Hepatocyte (in vitro differentiated cells): Measurements from ENCODE around the gene ALDH1A1. TPM values are rescaled to one million over a fixed set of nuclear protein-coding genes. Genes with fewer than 3 reads are reported as not detected.
"Not testable (repeated sequence)": the region's sequence is repeated elsewhere in the genome, so short reads cannot be mapped to it uniquely, and the experiment has no call there.

Experiments
- DNase-seq: peaks from one replicate; pipeline ENCODE4 v3.0.0-alpha.2; 2016; ENCODE audit warnings: low spot score
- H2AFZ ChIP-seq: fragments of 200-600 bp; sonication (generic); 2 replicates; pipeline ENCODE4 v1.6.0; 2016; ENCODE audit warnings: antibody characterized with exemption, mild to moderate bottlenecking
- H3K27ac ChIP-seq: fragments of 200-600 bp; sonication (generic); 2 replicates; pipeline ENCODE4 v1.5.1; 2016; ENCODE audit warnings: mild to moderate bottlenecking
- H3K27me3 ChIP-seq: fragments of 200-600 bp; sonication (generic); 2 replicates; pipeline ENCODE4 v1.6.1; 2016
- H3K36me3 ChIP-seq: fragments of 200-600 bp; sonication (generic); replicated peaks from 2 replicates; pipeline ENCODE4 v1.5.1; 2016; ENCODE audit warnings: low read depth; ENCODE audit not compliant: insufficient read depth
- H3K4me1 ChIP-seq: fragments of 200-600 bp; sonication (generic); 2 replicates; pipeline ENCODE4 v1.5.1; 2016; ENCODE audit warnings: mild to moderate bottlenecking, moderate library complexity; ENCODE audit not compliant: insufficient read depth
- H3K4me2 ChIP-seq: fragments of 200-600 bp; sonication (generic); 2 replicates; pipeline ENCODE4 v1.6.0; 2016
- H3K4me3 ChIP-seq: fragments of 200-600 bp; sonication (generic); 2 replicates; pipeline ENCODE4 v1.5.1; 2016; ENCODE audit warnings: mild to moderate bottlenecking
- H3K79me2 ChIP-seq: fragments of 200-600 bp; sonication (generic); 2 replicates; pipeline ENCODE4 v1.6.0; 2017; ENCODE audit warnings: mild to moderate bottlenecking
- H3K9me2 ChIP-seq: fragments of 200-600 bp; sonication (generic); replicated peaks from 2 replicates; pipeline ENCODE4 v1.6.0; 2017; ENCODE audit warnings: mild to moderate bottlenecking; ENCODE audit not compliant: insufficient read depth
- H3K9me3 ChIP-seq: fragments of 200-600 bp; sonication (generic); 2 replicates; pipeline ENCODE4 v1.5.1; 2016; ENCODE audit warnings: low read depth, mild to moderate bottlenecking
- H4K20me1 ChIP-seq: fragments of 200-600 bp; sonication (generic); 2 replicates; pipeline ENCODE4 v1.6.0; 2016; ENCODE audit warnings: mild to moderate bottlenecking; ENCODE audit not compliant: insufficient read depth, poor library complexity, severe bottlenecking
- EZH2 ChIP-seq: fragments of 200-600 bp; sonication (generic); IDR thresholded peaks from 2 replicates; pipeline ENCODE4 v1.6.1; 2016; ENCODE audit warnings: antibody characterized with exemption, mild to moderate bottlenecking, borderline replicate concordance
- EZH2phosphoT487 ChIP-seq: fragments of 200-600 bp; sonication (generic); IDR thresholded peaks from one replicate; pipeline ENCODE4 v1.6.1; 2018; ENCODE audit warnings: antibody characterized with exemption, mild to moderate bottlenecking, low read depth, moderate library complexity; ENCODE audit not compliant: unreplicated experiment, severe bottlenecking
- WGBS: methylation state at CpG from one replicate; pipeline ENCODE4 v1.1.6; 2016; ENCODE audit warnings: low lambda C conversion rate; ENCODE audit errors: missing lambda C conversion rate; 5-methylcytosine and 5-hydroxymethylcytosine counted together
- polyA plus RNA-seq: library from polyadenylated mRNA; unstranded; fragments of >200 nt; fragmentation: Nextera tagmentation; extraction: Ambion mirVana; gene quantifications from 2 replicates; pipeline ENCODE4 v1.2.1, GENCODE V29; 2016
- total RNA-seq: library from RNA; depleted of rRNA; stranded (reverse); fragments of >200 nt; gene quantifications from 2 replicates; pipeline ENCODE4 v1.2.3, GENCODE V29; 2014
- TF ChIP-seq, protein P1 (sequence below): fragments of 200-600 bp; sonication (generic); IDR thresholded peaks from 2 replicates; pipeline ENCODE4 v1.5.1; 2016; ENCODE audit warnings: antibody characterized with exemption, mild to moderate bottlenecking; ENCODE audit not compliant: poor library complexity

ALDH1A1 gene
- total and polyA plus RNA-seq, 2 experiments from 2014 or later = 243 to 529 TPM

DNA sequence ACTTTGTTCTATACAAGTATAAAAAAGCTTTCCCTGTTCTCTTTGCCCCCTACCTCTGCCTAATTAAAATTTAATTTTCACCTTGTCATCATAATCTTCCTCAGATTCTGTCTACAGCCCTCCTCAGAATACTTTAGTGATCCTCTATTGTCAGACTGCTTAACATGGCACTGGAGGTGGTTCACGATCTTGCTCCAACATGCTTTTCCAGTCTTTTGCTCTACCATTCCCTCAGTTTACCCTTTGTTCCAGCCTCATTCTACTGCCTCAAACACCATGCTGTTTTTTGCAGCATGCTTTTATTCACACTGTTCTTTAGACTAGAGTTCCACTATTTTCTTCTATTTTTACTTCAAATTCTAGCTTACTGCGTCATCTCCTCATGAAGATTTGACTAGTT is 10.4 kb downstream of the ALDH1A1 start:
- H3K27me3 ChIP-seq = no peaks in the 10 kb centered on the region
- no peak overlapping the region for H3K4me3 ChIP-seq
- 95% methylated on average over 2 of the region's 2 CpGs for WGBS
- H2AFZ ChIP-seq = no peak overlapping the region
- H3K4me2 ChIP-seq = no peak overlapping the region
- peaks cover 6% of the 10 kb centered on the region for H3K4me1 ChIP-seq
- H3K9me2 ChIP-seq = no peaks in the 10 kb centered on the region
- peaks cover 74% of the 10 kb centered on the region for H3K79me2 ChIP-seq
- DNase-seq = no peak
- no peaks in the 10 kb centered on the region for H3K9me3 ChIP-seq
- no peaks in the 10 kb centered on the region for H4K20me1 ChIP-seq
- no peaks in the 10 kb centered on the region for H3K36me3 ChIP-seq
- no peak for TF ChIP-seq EZH2
- TF ChIP-seq, protein P1, sequence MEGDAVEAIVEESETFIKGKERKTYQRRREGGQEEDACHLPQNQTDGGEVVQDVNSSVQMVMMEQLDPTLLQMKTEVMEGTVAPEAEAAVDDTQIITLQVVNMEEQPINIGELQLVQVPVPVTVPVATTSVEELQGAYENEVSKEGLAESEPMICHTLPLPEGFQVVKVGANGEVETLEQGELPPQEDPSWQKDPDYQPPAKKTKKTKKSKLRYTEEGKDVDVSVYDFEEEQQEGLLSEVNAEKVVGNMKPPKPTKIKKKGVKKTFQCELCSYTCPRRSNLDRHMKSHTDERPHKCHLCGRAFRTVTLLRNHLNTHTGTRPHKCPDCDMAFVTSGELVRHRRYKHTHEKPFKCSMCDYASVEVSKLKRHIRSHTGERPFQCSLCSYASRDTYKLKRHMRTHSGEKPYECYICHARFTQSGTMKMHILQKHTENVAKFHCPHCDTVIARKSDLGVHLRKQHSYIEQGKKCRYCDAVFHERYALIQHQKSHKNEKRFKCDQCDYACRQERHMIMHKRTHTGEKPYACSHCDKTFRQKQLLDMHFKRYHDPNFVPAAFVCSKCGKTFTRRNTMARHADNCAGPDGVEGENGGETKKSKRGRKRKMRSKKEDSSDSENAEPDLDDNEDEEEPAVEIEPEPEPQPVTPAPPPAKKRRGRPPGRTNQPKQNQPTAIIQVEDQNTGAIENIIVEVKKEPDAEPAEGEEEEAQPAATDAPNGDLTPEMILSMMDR = no peak
- TF ChIP-seq EZH2phosphoT487 = no peak
- no peak overlapping the region for H3K27ac ChIP-seq

DNA sequence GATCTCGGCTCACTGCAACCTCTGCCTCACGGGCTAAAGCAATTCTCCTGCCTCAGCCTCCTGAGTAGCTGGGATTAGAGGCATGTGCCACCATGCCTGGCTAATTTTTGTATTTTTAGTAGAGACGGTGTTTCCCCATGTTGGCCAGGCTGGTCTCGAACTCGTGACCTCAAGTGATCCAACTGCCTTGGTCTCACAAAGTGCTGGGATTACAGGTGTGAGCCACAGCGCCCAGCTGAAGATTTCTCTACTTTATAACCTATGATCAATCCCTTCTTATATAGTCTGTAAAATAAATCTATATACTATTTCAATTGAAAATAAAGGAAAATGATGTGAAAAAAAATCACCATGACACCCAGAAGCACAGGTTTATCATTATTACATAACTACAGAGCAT is 13.3 kb downstream of the ALDH1A1 start:
- not testable (repeated sequence) for H3K4me2 ChIP-seq, DNase-seq, H3K4me1 ChIP-seq, H2AFZ ChIP-seq, H3K4me3 ChIP-seq, H4K20me1 ChIP-seq, H3K36me3 ChIP-seq, H3K9me3 ChIP-seq, H3K27ac ChIP-seq, H3K27me3 ChIP-seq, H3K9me2 ChIP-seq
- 94% methylated on average over 6 of the region's 6 CpGs for WGBS
- peaks cover 50% of the 10 kb centered on the region for H3K79me2 ChIP-seq

DNA sequence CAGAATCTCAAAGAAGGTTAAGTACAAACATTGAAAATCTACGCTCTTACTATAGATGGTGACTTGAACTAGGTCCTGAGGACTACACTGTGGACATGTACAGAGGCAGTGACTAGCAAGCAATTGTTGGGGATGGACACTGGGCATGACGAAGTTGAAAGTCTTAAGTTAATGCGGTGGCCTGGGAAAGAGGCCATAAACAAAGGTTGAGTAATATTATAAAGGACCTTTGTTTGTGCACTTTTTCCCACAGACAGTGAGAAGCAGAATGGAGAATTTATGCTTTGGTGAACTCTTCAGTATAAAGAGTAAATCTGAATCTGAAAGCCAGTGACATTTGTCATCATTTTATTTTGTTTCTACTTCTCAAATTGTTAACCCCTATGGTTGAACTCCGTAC is 15.3 kb downstream of the ALDH1A1 start:
- H3K27me3 ChIP-seq = no peaks in the 10 kb centered on the region
- H3K36me3 ChIP-seq = no peaks in the 10 kb centered on the region
- WGBS = 85% methylated on average over 4 of the region's 4 CpGs
- no peak for DNase-seq
- peaks cover 34% of the 10 kb centered on the region for H3K79me2 ChIP-seq
- no peaks in the 10 kb centered on the region for H3K9me2 ChIP-seq
- no peak overlapping the region for H2AFZ ChIP-seq
- no peak overlapping the region for H3K4me2 ChIP-seq
- no peak overlapping the region for H3K27ac ChIP-seq
- peaks cover 5% of the 10 kb centered on the region for H3K4me1 ChIP-seq
- no peaks in the 10 kb centered on the region for H3K9me3 ChIP-seq
- TF ChIP-seq, protein P1 = no peak
- TF ChIP-seq EZH2 (no peak), EZH2phosphoT487 (no peak)
- no peaks in the 10 kb centered on the region for H4K20me1 ChIP-seq
- no peak overlapping the region for H3K4me3 ChIP-seq

DNA sequence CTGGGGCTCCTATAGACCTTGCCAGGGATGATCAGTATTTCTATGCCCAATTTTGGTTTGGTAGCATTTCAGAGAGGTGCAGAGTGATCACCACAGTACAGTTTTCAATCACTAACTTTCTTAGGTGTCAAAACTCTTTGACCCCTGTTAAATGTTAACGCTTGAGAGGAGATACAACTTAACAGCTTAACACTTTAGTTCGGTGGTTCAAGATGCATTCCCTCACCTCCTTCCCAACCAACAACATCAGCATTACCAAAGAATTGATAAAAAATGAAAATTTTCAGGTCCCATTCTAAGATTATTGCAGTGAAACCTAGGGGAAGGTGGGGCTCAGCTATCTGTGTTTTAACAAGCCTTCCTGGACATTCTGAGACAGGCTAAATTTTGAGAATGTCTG is 16.2 kb downstream of the ALDH1A1 start:
- peaks cover 7% of the 10 kb centered on the region for H3K4me1 ChIP-seq
- H3K4me2 ChIP-seq = no peak overlapping the region
- H3K27ac ChIP-seq = no peak overlapping the region

More for the DNA sequence above, 16.2 kb downstream of the ALDH1A1 start:
- peaks cover 27% of the 10 kb centered on the region for H3K79me2 ChIP-seq
- H4K20me1 ChIP-seq = no peaks in the 10 kb centered on the region
- H2AFZ ChIP-seq = no peak overlapping the region
- no peaks in the 10 kb centered on the region for H3K36me3 ChIP-seq
- TF ChIP-seq EZH2phosphoT487 = no peak
- TF ChIP-seq EZH2 = no peak
- TF ChIP-seq, protein P1 = no peak
- no peaks in the 10 kb centered on the region for H3K9me3 ChIP-seq
- H3K4me3 ChIP-seq = no peak overlapping the region
- H3K27me3 ChIP-seq = no peaks in the 10 kb centered on the region
- DNase-seq = no peak
- WGBS = 79% methylated on average over 2 of the region's 2 CpGs
- H3K9me2 ChIP-seq = no peaks in the 10 kb centered on the region
